Islet precursor cell (in vitro differentiated cells): ENCODE data around the gene ANK3.
A peak's percentile ranks its signal among the peaks of the same experiment; 100 is the strongest.

Source experiments
- DNase-seq: peaks from one replicate; pipeline ENCODE4 v3.0.0-alpha.2; 2018

The ANK3 gene

GRCh38 chr10:60009710-60010383 is 379.8 kb downstream of the ANK3 start:
- DNase-seq: no peak

- DNase-seq: no peak
These were observed 380.4 kb downstream of the ANK3 start for GRCh38 chr10:60009276-60009675.

GRCh38 chr10:60008816-60009215 is 380.9 kb downstream of the ANK3 start:
- DNase-seq: no peak

GRCh38 chr10:60006062-60006461 is 383.6 kb downstream of the ANK3 start:
- no peak for DNase-seq

GRCh38 chr10:60003651-60004523 is 385.8 kb downstream of the ANK3 start:
- no peak for DNase-seq

- DNase-seq: no peak
These were observed 388.9 kb downstream of the ANK3 start for GRCh38 chr10:60000747-60001146.

GRCh38 chr10:59997827-59998525 is 391.7 kb downstream of the ANK3 start:
- no peak for DNase-seq

GRCh38 chr10:59995862-59996261 is 393.8 kb downstream of the ANK3 start:
- DNase-seq: no peak

- no peak for DNase-seq
These were observed 395.7 kb downstream of the ANK3 start for GRCh38 chr10:59993931-59994330.

- peak; percentile 71 for DNase-seq
These were observed 398.0 kb downstream of the ANK3 start for GRCh38 chr10:59991661-59992060.

GRCh38 chr10:59991117-59991516 is 398.6 kb downstream of the ANK3 start:
- DNase-seq: no peak

GRCh38 chr10:59985639-59986038 is 404.0 kb downstream of the ANK3 start:
- no peak for DNase-seq

GRCh38 chr10:59984415-59984814 is 405.3 kb downstream of the ANK3 start:
- DNase-seq: no peak

- DNase-seq: no peak
These were observed 409.3 kb downstream of the ANK3 start for GRCh38 chr10:59980356-59980755.

GRCh38 chr10:59977486-59977885 is 412.2 kb downstream of the ANK3 start:
- no peak for DNase-seq

- no peak for DNase-seq
These were observed 412.8 kb downstream of the ANK3 start for GRCh38 chr10:59976909-59977308.
